HG03066 (cell line): ENCODE results near the gene IVNS1ABP.
"Not testable (repeated sequence)": the region's sequence is repeated elsewhere in the genome, so short reads cannot be mapped to it uniquely, and the experiment has no call there.

ENCODE experiments used
- ATAC-seq: cut with Tn5 transposase; IDR thresholded peaks from one replicate; pipeline ENCODE4 v1.9.1; 2021; ENCODE audit warnings: low read depth; ENCODE audit not compliant: unreplicated experiment

IVNS1ABP gene

DNA sequence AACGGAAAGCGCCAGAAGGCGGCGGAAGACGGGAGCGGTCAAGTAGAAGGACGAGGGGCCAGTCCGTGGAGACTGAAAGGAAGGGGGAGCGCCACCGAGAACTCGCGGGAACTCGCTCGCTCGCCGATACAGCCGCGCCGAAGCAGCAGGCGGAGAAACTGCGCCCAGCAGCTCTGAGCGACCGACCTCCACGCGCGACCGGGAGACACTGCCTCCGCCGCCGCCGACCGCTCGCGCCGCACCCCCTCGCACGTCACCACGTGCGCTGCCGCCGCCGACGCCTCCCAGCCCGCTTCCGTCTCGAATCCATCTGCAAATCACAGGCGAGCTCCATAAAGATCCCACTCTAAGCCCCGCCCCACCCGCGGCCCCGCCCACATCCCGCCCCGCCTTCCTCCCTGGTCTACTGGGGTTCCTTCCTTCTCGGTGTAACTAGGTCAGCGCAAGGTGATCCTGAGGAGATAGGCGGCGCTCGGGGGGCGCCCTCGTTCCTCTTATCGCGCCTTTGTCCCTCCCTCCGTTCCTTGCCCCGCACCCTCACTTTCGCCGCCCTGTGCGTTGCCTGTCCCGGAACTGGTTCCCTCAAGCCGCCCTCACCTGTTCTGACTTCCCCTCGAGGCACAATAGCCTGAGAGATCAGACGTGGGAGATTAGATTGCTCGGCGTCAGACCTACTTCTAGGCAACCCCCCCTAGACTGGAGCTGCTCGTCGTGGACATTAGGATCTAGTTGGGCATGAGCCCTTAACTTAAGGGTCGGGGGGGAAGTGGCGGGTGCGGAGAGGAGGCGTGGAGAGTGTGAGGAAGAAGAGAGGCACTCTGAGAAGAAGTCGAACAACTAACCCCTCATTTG is at the start of gene IVNS1ABP:
Gene IVNS1ABP, minus strand, starts transcription at position 210 of the 852 bp plus-strand sequence. CDS start 7,750 bp downstream, outside the sequence.
- peak; percentile 71 for ATAC-seq

GRCh38 chr1:185365951-185366350 is 48.9 kb upstream of the IVNS1ABP start:
- no peak for ATAC-seq

GRCh38 chr1:185364528-185364927 is 47.5 kb upstream of the IVNS1ABP start:
- not testable (repeated sequence) for ATAC-seq

GRCh38 chr1:185363205-185363604 is 46.2 kb upstream of the IVNS1ABP start:
- no peak for ATAC-seq

- ATAC-seq = no peak
Observed at GRCh38 chr1:185360714-185361113, 43.7 kb upstream of the IVNS1ABP start.

DNA sequence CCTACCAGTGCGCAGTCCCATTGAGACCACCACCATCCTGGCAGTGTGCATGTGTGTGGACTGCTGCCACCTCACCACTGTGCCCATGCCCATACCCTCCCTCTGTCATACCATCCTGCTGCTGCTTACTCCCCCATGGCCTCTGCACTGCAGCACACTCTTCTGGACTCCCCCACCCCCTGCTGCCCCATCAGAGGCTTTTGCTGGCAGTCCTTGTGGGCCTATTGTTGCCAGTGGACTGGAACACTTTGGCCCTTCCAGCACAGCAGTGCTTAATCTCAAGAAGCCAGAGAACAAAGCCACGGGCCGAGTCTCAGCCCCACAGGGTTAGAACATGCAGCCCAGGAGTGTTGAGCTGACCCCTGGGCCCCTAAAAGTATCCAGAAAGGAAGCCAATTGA is 41.9 kb upstream of the IVNS1ABP start:
- ATAC-seq = no peak

GRCh38 chr1:185355947-185356346 is 38.9 kb upstream of the IVNS1ABP start:
- ATAC-seq = no peak

- no peak for ATAC-seq
Observed at GRCh38 chr1:185353124-185353523, 36.1 kb upstream of the IVNS1ABP start.

GRCh38 chr1:185351734-185352466 is 34.9 kb upstream of the IVNS1ABP start:
- no peak for ATAC-seq

- no peak for ATAC-seq
Observed at GRCh38 chr1:185350027-185350442, 33.0 kb upstream of the IVNS1ABP start.

- ATAC-seq = no peak
Observed at GRCh38 chr1:185349556-185349955, 32.5 kb upstream of the IVNS1ABP start.

- no peak for ATAC-seq
Observed at GRCh38 chr1:185348985-185349384, 31.9 kb upstream of the IVNS1ABP start.

- no peak for ATAC-seq
Observed at GRCh38 chr1:185348296-185348695, 31.3 kb upstream of the IVNS1ABP start.

DNA sequence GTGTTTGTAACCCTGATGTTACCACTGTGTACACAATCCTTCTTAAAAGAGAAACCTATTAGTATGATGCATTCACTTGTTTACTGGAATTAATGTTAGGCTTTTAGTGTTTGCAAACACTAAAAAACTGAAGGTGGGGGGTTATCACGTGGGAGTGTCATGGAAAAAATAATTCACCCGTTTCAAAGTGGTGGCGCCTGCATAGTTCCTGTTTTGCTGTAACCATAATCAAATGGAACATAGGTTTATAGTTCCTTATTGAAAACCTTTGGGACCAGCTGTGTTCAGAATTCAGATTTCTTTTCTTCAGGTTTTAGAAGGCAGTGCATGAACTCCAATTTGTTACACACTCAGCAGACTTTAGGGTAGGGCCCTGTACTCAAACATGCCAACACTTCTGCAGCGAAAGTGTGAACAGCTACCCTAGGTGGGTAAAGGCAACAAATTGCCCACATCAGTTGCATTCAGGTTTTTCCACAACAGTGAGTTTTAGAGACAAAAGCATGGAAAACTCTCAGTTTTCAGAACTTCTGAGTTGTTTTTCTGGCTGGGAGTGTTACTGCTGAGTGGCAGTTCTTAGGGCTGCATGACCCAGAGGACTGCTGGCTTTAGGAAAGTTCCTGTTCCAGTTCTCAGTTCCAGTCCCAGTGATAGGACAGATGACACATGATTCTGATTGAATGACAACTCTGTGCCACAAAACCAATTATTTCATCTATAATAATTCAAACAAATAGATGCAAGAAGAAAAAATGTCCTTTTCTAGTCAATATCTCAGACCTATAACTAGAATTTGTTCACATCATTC is 29.1 kb upstream of the IVNS1ABP start:
- ATAC-seq = no peak

- ATAC-seq = no peak
Observed at GRCh38 chr1:185343306-185343705, 26.3 kb upstream of the IVNS1ABP start.

GRCh38 chr1:185342672-185343259 is 25.7 kb upstream of the IVNS1ABP start:
- ATAC-seq = no peak

DNA sequence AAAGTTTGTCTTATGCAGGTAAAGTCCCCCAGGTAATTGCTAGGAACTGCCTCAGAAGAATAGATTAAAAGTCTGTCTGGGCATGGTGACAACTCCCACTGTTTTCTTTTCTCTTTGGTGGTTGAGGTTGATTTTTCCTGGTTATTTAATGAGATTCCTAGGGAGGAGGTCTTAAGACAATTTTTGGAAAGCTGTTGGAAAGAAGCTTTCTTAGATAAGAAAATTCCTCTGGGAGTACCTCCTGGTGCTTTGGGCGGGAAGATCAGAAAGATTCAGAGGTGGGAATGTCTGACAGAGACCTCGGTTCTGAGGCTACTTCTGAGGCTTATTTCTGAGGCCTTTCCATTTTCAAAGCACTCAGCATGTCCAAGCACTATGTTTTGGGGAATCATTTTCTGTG is 25.0 kb upstream of the IVNS1ABP start:
- ATAC-seq = no peak

DNA sequence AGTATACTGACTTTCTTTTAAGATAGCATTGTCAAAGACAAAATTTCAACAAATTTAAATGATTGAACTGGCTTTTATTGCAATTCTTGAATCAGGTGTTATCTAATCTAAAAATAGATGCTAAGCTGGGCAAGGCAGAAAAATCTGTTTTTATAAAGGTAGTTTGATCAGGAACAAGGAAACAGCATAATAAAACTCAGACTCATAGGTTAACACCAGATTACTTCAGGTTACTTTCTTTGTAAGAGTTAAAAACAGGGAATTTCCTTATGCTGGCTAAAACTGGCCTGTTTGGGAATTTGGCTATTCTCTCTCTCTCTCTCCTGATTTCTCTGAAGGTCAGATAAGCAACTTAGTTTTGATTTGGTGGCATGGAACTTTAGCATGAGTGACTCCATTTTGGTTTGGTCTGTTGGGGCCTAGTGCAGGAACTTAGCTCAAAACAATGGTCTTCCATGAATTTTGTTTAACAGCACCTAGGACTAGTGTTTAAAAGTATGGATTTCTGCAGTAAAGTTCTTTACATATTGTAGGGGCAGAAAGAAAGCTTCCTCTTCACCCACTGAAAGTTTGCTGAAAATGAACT is 24.2 kb upstream of the IVNS1ABP start:
- ATAC-seq = no peak

DNA sequence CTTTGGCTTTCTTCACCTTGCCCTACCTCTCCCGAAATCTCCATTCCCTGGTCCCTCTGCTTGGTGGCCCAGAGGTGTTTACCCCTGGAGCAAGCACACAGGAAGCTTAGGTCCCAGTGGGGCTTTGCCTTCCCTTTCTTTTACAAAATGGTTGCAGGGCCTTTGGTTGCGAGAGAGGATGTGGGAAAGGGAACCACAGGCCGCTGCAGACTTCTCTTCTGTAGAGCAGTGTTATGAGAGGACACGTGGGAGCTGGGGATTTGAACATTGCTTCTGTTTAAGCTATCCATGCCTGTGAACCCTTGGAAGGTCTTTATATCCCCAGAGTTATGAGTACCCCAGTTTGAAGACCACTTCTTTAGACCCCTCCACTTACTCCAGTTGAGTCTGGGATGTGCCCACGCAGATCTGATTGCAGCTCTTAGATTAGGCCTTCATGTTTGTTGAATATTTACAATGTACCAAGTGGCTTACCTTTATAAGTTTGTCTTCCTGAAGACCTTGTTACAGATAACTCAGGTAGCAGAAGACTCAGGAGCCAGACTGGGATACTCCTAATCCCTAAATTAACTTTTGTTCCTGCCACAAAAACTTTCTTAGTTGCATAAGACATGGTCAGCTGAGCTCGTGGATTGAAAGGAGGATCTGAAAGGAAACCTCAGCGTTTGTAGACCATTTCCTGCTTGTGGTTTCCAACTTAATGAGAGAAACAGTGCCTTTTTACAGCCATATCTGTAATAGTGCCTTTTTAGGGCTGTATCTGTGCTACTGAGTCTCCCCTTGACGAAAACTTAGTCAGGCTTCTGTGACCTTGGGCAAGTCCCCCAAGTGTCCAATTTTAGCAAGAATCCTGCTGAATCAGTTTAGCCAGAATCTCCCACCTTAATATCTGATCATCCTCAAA is 21.9 kb upstream of the IVNS1ABP start:
- ATAC-seq = peak; percentile 97
